ENCODE measurements around the gene ZNF592.

GRCh38 chr15:84759018-84759417, 10.6 kb downstream of the ZNF592 start:
- no peak for TF ChIP-seq SIN3A (IDR thresholded peaks at IDR 0.05; ENCODE audit: borderline replicate concordance in 2 of 2, control insufficient read depth in 1 of 2, low read depth in 2 of 2, low read length in 2 of 2)
- TF ChIP-seq ZNF274 (IDR thresholded peaks at IDR 0.05; ENCODE audit: borderline replicate concordance, low read depth, low read length), result no peak
- TF ChIP-seq CTCF (IDR thresholded peaks at IDR 0.05 in 2 of 3, conservative IDR thresholded peaks at IDR 0.05 in 1 of 3; ENCODE audit: insufficient read depth in 2 of 3, low read depth in 1 of 3, low read length in 3 of 3), result no peak
- no peak for TF ChIP-seq KAT7 (CRISPR knock-in tag; IDR thresholded peaks at IDR 0.05; ENCODE audit: borderline replicate concordance)

Data from K562 (cell line).